ENCODE data around the gene TCAP. TPM values are rescaled to one million over a fixed set of nuclear protein-coding genes. Genes with fewer than 3 reads are reported as not detected.
"Not testable (repeated sequence)": the region's sequence is repeated elsewhere in the genome, so short reads cannot be mapped to it uniquely, and the experiment has no call there.

TCAP gene
- total RNA-seq, 1 experiment from 2014 or later = 0.19 TPM

DNA sequence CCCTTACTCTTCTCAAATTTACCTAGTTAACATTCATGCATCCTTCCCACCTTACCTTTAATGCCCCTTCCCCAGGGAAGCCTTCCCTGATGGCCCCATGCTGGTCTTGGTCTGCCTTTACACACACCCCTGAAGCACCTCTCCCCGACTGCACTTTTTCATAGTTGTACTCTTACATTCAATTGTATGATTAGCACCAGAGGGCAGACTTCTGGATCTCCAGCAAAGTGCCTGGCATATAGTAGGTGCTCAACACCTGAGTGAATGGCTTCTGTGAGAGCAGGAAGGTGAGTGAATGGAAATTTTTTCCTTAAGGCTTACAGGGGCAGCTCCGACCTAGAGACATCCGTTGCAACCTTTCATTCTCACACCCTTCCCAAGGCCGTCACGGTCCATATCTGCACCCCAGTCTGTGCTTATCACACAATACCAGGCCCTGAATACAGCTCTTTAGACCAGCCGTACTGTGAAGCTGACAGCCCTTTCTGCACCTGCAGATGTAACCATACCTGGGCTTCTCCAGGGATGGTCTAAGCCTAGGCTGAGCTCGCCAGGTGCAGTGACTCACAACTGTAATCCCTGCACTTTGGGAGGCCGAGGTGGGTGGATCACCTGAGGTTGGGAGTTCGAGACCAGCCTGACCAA is 18.3 kb downstream of the TCAP start:
- DNase-seq (ENCODE audit: low spot score) = no peak

DNA sequence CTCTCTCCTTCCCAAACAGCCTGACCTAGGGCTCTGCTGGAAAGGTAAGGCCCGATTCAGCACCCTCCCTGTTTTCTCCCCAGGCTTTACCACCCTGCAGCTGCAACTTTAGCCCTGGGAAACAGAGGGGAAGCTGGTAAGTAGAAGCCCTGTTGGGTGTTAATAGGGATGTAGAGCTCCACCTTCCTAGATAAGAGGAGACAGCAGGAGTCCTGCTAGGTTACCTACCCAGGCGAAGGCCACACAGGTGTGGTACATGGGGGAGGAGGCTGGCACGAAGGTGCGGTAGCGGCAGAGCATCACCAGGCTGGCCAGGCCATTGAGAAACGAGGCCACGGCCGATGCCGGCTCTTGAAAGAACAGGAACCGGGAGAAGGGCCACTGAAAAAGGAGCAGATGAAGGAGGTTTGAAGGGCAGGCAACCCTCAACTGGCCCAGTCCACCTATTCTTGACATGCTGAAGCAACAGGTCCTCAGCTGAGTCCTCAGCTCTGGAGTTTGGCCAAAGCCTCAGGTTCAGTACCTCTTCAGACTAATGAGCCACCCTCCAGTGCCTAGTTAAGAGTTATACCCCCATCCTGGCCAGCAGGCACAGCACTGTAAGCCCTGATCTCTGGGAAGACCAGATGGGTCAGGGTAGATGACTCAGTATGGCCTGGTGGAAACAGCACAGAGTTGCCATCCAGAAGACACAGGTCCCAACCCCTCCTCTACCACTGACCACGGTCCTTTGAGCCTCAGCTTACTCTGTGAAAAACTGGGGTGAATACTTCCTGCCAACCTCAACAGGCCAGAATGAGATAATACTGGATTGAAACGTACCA is 19.4 kb downstream of the TCAP start:
- DNase-seq (ENCODE audit: low spot score) = no peak

DNA sequence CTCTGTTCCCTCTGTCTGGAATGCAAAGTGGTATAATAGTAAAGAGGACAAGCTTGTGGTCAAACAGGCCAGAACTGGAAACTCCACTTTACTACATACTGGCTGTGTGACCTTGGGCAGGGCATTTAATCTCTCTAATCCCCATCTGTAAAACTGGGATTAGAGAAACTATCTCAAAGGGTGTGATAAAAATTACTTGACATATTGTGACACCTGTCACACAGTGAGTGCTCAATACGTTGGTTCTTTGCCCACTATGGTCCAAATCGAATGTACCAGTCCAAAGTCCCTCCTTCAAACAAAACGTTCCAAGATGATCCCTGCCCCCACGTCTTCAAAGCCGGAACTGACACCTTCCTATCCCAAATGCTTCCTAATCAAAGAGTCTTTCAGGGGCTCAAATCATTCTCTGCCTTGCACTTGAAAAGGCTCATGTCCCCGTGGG is 22.0 kb downstream of the TCAP start:
- DNase-seq (ENCODE audit: low spot score) = no peak

DNA sequence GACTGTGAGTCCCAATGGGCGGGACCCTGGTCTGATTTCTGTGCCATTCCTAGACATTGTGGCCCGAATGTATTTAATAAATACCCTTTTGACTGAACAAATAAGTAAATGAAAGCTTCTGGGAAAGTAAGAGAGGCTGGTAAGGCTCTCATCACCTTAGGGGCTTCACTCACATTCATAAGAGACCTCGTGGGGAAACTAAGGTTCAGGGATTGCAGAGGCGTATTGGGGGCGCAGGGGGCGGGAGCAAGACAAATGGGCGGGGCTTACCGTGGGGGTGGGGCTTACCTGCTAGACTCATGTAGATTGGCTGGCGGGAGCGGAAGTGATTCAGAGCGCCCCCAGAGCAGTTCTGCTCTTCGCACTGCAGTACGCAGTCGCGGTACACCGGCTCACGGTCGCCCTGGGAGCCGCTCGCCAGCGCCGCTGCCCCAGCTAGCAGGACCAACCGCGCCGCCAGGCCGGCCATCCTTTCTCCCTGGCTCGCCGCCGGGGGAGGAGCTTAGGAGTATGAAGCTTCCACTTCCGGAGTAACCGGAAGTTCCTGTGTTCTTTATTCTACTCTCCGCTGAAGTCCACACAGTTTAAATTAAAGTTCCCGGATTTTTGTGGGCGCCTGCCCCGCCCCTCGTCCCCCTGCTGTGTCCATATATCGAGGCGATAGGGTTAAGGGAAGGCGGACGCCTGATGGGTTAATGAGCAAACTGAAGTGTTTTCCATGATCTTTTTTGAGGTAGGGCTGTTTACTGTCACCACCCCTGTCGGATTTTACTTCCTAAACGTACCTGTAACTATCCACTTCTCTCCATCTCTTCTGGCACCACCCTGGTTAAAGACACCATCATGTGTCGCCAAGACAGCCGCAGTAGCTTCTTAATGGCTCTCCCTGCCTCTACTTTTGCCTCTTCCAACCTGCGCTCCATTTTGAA is 22.7 kb downstream of the TCAP start, which contains the start of gene PGAP3:
Gene PGAP3, minus strand, starts transcription at position 512 of the 929 bp plus-strand sequence. Its CDS starts 43 bp downstream, at position 469.
- DNase-seq (ENCODE audit: low spot score) = peak; percentile 93

DNA sequence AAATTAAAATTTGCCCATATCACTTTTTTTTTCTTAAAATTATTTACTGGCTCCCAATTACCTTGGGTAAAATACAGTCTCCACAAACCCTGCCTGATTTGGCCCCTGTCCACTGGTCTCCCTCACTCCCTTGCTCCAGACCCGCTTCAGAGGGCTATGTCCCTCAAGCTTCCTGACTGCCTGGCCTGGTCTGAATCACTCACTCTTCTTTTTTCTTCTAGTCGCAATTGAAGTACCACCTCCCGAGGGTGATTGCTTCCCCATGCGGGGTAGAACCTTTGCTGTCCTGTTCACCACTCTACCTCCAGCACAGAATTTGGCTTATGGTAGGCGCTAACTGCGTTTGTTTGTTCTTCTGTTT is 23.3 kb downstream of the TCAP start:
- no peak for DNase-seq (ENCODE audit: low spot score)

DNA sequence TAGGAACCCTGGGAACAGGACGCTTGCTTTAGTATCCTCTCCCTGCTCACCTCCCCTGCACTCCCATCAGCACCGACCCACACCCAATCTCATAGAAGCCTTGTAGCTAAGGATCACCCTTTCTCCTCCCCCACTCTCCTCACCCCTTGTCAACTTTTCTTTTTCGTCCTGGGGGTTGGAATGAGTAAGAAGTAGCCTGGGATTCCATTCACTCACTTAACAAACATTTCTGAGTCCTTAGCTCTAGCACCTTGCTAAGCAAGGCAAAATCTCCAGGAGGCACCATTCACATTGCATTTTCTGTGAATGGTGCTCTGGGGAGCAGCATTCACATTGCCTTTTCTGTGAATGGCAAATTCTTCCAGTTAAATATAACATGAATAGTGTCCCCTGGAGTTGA is 23.8 kb downstream of the TCAP start:
- DNase-seq (ENCODE audit: low spot score) = no peak

DNA sequence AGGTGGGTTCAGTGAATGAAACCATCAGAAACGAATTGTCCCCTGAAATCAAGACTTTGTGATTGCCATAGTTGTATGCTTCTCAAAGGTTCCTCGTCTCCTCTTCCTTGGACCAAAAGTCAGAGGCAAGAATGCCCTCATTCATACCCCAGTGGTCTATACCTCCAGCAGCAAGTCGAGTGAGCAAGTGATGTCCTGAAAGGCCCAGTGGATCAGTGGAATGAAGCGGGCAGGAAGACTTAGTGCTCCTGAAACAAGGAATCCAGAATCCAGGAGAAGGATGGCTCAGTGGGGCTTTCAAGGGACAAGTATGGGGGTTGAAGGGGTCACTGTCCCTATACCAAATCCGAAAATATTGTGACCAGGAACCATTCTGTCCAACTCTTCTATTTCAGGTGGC is 29.4 kb downstream of the TCAP start:
- DNase-seq (ENCODE audit: low spot score) = no peak

DNA sequence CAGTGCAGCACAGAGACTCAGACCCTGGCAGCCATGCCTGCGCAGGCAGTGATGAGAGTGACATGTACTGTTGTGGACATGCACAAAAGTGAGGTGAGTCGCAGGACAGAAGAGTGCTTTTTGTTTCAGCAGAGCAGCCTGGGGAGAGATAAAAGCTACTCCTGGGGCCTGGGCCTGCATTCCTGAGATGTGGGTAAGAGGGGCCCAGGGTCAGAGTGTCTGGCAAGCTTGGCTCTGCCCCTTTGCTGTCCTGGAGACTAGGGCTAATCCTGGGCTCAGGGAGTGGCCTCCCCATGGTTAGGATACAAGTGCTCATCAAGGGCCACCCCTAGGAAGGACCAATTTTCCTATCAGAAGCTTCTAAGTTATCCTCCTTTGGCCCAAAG is 29.9 kb downstream of the TCAP start:
- DNase-seq (ENCODE audit: low spot score) = no peak

DNA sequence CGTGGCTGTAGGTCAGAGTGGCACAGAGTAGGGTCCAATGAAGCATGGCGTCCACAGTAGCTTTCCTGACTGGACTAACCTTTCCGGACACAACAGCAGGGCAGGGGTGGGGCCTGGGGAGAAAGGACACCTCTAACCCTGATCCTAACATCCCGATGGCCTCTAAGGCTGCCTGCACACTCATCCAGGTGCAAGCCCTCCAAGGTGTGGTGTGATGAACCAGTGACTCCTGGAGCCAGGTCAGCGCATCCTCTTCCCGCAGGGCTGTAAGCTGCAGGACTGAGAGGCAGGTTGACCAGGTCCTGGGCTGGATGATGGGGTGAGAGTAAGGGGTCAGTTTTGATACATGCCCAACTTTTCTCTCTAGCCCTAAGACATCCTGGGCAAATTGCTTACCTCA is 31.6 kb downstream of the TCAP start:
- DNase-seq (ENCODE audit: low spot score) = no peak

DNA sequence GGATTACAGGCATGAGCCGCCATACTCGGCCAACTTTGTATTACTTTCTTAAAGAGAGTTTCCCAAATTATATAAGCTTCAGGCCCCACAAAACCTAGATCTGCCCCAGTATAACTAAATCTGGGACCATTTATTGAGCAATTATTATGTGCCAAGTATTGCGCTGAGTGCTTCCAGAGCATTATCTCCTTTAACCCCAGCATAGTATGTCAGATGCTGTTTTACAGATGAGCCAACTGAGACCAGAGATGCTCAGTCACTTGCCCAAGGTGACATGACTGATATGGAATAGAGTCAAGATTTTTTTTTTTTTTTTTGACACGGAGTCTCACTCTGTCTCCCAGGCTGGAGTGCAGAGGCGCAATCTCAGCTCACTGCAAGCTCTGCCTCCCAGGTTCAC is 32.8 kb downstream of the TCAP start:
- DNase-seq (ENCODE audit: low spot score) = no peak

DNA sequence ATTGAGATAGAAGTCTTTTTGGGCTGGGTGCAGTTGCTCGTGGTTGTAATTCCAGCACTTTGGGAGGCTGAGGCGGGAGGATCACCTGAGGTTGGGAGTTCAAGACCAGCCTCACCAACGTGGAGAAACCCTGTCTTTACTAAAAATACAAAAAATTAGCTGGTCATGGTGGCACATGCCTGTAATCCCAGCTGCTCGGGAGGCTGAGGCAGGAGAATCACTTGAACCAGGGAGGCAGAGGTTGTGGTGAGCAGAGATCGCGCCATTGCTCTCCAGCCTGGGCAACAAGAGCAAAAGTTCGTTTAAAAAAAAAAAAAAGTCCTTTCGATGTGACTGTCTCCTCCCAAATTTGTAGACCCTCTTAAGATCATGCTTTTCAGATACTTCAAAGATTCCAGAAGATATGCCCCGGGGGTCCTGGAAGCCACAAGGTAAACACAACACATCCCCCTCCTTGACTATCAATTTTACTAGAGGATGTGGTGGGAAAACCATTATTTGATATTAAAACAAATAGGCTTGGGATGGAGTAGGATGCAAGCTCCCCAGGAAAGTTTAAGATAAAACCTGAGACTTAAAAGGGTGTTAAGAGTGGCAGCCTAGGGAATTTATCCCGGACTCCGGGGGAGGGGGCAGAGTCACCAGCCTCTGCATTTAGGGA is 34.1 kb downstream of the TCAP start:
- DNase-seq (ENCODE audit: low spot score) = not testable (repeated sequence)

DNA sequence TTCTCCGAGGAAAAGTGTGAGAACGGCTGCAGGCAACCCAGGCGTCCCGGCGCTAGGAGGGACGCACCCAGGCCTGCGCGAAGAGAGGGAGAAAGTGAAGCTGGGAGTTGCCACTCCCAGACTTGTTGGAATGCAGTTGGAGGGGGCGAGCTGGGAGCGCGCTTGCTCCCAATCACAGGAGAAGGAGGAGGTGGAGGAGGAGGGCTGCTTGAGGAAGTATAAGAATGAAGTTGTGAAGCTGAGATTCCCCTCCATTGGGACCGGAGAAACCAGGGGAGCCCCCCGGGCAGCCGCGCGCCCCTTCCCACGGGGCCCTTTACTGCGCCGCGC is 34.6 kb downstream of the TCAP start, which contains the start of gene ERBB2:
Gene ERBB2, plus strand, starts transcription at position 247 of the 330 bp plus-strand sequence. CDS start 175 bp downstream, outside the sequence.
- DNase-seq (ENCODE audit: low spot score) = peak; percentile 74

DNA sequence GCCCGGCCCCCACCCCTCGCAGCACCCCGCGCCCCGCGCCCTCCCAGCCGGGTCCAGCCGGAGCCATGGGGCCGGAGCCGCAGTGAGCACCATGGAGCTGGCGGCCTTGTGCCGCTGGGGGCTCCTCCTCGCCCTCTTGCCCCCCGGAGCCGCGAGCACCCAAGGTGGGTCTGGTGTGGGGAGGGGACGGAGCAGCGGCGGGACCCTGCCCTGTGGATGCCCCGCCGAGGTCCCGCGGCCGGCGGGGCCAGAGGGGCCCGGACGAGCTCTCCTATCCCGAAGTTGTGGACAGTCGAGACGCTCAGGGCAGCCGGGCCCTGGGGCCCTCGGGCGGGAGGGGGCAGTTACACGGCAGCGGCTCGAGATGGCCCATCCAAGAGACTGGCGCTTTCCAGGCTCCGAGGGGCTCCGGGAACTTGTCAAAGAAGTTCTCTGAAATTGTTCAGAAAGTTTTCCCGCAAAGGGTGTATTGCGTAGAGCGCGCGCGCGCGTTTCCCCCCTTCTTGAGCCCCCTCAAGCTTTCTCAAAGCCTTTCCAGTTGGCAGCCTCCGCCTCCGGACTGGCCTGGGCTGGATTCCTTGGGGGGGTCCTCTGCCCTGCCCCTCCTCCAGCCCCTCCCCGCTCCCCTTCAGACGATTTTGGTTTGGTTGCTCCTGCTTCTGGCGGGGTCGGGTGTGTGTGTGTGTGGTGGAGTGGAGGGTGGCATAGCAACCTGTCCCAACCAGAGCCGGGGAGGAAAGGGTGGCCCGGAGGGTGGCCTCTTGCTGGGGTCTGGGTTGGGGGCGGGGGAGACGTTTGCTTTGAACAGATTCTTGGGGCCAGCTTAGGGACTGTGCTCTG is 35.2 kb downstream of the TCAP start:
- DNase-seq (ENCODE audit: low spot score) = no peak

DNA sequence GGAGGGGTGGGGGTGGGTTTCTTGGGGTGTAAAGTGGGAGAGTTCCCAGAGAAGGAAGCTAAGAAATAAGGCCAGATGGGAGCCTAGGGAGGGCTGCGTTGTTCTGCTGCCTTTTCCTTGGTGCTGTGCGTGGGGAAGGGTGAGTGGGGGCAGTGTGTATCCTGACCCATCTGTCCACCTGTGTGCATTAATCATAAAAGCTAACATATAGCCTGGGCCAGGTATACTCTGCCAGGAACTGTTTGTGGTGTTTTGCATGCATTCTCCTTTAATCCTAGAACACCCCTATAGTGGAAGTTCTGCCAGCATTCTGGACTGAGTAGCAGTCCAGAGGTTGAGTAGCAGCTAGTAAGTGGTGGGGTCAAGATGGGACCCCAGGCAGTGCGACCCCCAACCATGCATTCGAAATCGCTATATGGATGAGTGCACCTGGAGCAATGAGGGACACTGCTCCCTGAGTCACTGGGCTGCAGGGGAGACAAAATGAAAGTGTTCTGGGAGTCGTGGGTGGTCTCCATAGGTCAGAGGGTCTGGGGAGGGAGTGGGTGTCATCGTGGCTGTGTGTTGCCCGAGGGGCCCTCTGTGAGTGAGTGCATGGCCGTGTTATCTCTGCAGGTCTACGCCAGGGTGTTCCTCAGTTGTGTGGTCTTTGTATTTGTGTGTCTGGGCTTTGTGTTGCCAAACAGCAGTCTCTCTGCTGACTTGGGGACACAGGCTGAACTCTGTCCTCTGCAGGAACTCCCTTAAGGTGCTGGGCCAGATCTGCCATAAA is 36.0 kb downstream of the TCAP start:
- no peak for DNase-seq (ENCODE audit: low spot score)

DNA sequence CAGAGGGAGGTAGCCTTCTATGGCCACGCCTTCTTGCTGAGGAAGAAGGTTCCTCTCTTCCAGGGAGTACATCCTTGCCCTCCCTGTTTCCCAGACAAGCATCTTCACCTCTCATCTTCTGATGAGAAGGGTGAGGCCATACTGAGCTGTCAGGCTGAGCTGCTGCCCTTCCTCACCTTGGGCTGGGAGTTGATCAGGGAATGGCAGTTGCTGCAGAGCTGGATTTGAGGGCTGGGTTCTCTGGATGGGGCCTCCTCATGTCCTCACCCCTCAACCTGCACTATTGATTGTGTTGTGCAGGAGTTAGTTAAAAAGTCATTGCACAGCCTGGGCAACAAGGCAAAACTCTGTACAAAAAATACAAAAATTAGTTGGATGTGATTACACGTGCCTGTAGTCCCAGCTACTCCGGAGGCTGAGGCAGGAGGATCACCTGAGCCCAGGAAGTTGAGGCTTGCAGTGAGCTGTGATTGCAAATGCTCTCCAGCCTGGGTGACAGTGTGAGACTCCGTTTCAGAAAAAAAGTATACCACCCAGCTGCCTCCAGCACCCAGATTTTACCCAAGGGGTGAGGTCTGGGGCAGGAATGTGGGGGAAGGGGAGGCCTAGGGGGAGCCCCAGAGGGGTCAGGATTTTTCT is 36.8 kb downstream of the TCAP start:
- no peak for DNase-seq (ENCODE audit: low spot score)

DNA sequence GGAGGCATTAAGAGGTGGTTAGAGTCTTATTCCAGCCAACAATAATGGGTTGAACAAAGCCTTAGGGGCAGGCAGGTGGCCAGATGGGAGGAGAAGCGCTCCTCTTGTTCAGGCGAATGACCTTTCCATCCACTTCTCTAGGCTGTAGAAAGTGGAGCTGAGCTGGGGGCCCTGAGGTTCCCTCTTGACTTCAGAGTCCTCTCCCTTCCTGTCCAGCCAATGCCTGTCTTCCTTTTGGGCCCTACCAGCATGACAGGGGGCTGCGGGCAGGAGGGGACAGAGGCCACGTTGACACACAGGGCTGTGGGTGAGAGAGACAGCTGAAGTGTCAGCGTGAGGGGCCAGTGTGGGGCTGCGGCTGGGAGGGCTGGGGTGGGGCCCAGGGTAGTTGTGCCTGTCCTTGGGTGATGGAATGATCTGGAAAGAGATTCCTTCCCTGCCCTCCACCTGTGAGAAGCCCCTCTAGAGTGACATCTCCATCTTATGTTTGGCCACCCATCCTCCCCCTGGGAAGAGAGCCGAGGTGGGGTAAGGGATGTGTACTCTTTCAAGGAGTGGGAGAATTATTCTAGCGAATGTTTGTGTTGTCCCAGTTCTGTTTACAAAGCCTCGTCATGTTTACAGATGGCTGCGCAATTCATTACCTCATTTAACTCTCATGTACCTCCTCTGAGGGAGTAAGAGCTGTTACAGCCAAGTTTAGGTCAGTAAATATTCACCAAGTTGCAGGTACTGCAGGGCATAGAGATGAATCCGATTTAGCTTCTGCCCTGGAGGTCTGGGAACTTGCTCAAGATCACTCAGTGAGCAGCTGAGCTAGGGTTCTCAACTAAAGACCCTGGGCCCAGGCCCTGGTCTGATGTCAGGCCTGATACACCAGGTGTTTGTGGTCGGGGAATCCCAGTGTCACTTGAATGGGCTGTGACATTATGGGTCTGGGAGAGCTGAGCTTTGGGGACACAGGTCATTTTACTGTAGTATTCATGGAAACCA is 38.0 kb downstream of the TCAP start:
- no peak for DNase-seq (ENCODE audit: low spot score)

DNA sequence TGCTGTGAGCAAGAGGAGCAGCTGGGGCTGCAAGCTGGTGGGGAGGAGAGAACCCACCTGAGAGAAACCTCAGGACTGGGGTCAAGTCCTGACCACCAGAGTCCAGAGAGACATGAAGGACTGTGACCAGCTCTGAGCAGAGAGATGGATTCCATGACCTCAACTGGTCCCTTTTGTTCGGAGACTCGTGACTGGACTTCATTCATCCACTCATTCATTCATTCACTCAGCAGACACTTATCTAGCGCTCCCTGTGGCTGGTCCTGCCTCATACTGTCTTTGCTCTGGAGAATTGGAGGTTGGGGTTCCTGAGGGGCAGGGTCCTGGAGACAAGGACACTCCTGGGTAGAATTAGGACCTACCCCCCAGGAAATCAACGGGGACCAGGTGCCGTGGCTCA is 38.8 kb downstream of the TCAP start:
- no peak for DNase-seq (ENCODE audit: low spot score)

All from A172 (cell line).